Skin epidermis (tissue), 12 donors: Measurements from ENCODE around the gene STX1B.

ENCODE experiments used
- H3K27ac ChIP-seq, 21 experiments: fragments of 200-600 bp; sonication (generic) in 11 of 21; one replicate each; pipeline ENCODE4 v1.5.0; 2020; ENCODE audit warnings: mild to moderate bottlenecking in 3 of 21, inconsistent platforms in 2 of 21, moderate library complexity in 2 of 21
- H3K4me3 ChIP-seq, 7 experiments: fragments of 200-600 bp; sonication (generic) in 2 of 7; one replicate each; pipeline ENCODE4 v1.5.0; 2020; ENCODE audit warnings: inconsistent platforms in 2 of 7, mild to moderate bottlenecking in 2 of 7, moderate library complexity in 1 of 7

The STX1B gene

GRCh38 chr16:30998852-30999761 is 11.3 kb downstream of the STX1B start:
- Histone ChIP-seq H3K4me3 (no peak overlapping the region), H3K27ac (peak overlapping the region in 13 of 21 experiments; percentile 55 to 90 (median 87))

- Histone ChIP-seq H3K4me3 (peak overlapping the region; percentile 39 to 55 (median 45)), H3K27ac (peak overlapping the region in 20 of 21 experiments; percentile 12 to 90 (median 85))
These were observed 12.4 kb downstream of the STX1B start for GRCh38 chr16:30997725-30998711.

GRCh38 chr16:30996985-30997724 is 13.3 kb downstream of the STX1B start:
- H3K27ac ChIP-seq: peak overlapping the region; percentile 61 to 91 (median 86)

GRCh38 chr16:30996324-30996984 is 14.0 kb downstream of the STX1B start:
- Histone ChIP-seq H3K4me3 (peak overlapping the region; percentile 39 to 55 (median 45)), H3K27ac (peak overlapping the region; percentile 61 to 91 (median 86))

More at GRCh38 chr16:30996985-30997724, 13.3 kb downstream of the STX1B start:
- peak overlapping the region; percentile 39 to 55 (median 45) for H3K4me3 ChIP-seq

GRCh38 chr16:30995927-30996323 is 14.5 kb downstream of the STX1B start:
- Histone ChIP-seq H3K4me3 (no peak overlapping the region), H3K27ac (peak overlapping the region in 8 of 21 experiments; percentile 68 to 90 (median 88))

- H3K27ac ChIP-seq: no peak overlapping the region
- no peak overlapping the region for H3K4me3 ChIP-seq
These were observed 17.3 kb downstream of the STX1B start for GRCh38 chr16:30992931-30993816.

- Histone ChIP-seq H3K27ac (no peak overlapping the region), H3K4me3 (no peak overlapping the region)
These were observed 18.1 kb downstream of the STX1B start for GRCh38 chr16:30992276-30992780.

GRCh38 chr16:30991052-30991451 is 19.4 kb downstream of the STX1B start:
- H3K4me3 ChIP-seq: no peak overlapping the region
- H3K27ac ChIP-seq: no peak overlapping the region

- no peak overlapping the region for H3K27ac ChIP-seq
- no peak overlapping the region for H3K4me3 ChIP-seq
These were observed 20.3 kb downstream of the STX1B start for GRCh38 chr16:30990105-30990504.

GRCh38 chr16:30989469-30990047 is 20.9 kb downstream of the STX1B start:
- H3K27ac ChIP-seq: no peak overlapping the region
- no peak overlapping the region for H3K4me3 ChIP-seq

- Histone ChIP-seq H3K27ac (no peak overlapping the region), H3K4me3 (no peak overlapping the region)
These were observed 22.8 kb downstream of the STX1B start for GRCh38 chr16:30987581-30988190.

- H3K27ac ChIP-seq: peak overlapping the region in 10 of 21 experiments; percentile 9 to 86 (median 78)
- H3K4me3 ChIP-seq: peak overlapping the region in 1 of 7 experiments; percentile 29
These were observed 24.1 kb downstream of the STX1B start for GRCh38 chr16:30986129-30986991.

GRCh38 chr16:30985401-30986128 is 24.9 kb downstream of the STX1B start:
- peak overlapping the region; percentile 19 to 52 (median 29) for H3K4me3 ChIP-seq
- H3K27ac ChIP-seq: peak overlapping the region in 18 of 21 experiments; percentile 37 to 86 (median 68)

GRCh38 chr16:30984669-30985400 is 25.6 kb downstream of the STX1B start, which contains the start of gene HSD3B7:
Gene HSD3B7, plus strand, starts transcription at chr16:30985207. Its CDS starts 452 bp downstream, at chr16:30985659.
- Histone ChIP-seq H3K27ac (peak within 1 kb of the TSS in 18 of 21 experiments; percentile 37 to 86 (median 68)), H3K4me3 (peak within 1 kb of the TSS; percentile 19 to 52 (median 29))
